SK-N-SH (cell line): ENCODE data around the gene FREY1.

Experiments
- CTCF ChIP-seq: fragments of 200-600 bp; sonication (generic); IDR thresholded peaks from 2 replicates; pipeline ENCODE4 v1.6.1; 2017; ENCODE audit warnings: antibody characterized with exemption, mild to moderate bottlenecking, moderate library complexity
- GATA2 ChIP-seq: sonication (generic); formaldehyde crosslinking; IDR thresholded peaks from 2 replicates; pipeline ENCODE4 v1.5.0; 2020; ENCODE audit warnings: mild to moderate bottlenecking, missing genetic modification reagents
- POLR2AphosphoS5 ChIP-seq: IDR thresholded peaks from 2 replicates; pipeline ENCODE4 v1.6.1; 2012; ENCODE audit warnings: low read depth, low read length
- ZBTB33 ChIP-seq: IDR thresholded peaks from 2 replicates; pipeline ENCODE4 v1.4.0; 2012; ENCODE audit warnings: low read depth, borderline replicate concordance

DNA sequence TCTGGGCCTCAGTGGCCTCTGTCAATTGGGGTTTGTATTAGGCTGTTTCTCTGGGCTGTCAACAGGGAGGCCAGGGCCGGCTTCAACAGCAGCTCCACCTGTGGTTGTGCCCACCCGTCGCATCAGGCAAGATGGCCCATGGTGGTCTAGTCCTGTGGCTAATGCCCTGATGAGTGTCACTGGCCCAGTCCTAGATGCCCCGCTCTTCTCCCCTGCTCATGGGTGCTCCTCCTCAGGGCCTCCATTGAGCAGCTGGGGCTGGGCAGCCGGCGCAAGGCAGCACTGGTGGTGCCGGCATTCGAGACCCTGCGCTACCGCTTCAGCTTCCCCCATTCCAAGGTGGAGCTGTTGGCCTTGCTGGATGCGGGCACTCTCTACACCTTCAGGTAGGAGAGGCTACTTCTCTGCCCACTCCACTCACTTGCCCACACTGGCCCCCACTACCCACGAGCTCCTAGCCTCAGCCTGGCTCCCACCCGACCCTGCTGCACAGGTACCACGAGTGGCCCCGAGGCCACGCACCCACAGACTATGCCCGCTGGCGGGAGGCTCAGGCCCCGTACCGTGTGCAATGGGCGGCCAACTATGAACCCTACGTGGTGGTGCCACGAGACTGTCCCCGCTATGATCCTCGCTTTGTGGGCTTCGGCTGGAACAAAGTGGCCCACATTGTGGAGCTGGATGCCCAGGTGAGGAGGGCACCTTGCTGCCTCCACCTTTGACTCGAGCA is 20.8 kb upstream of the FREY1 start:
- TF ChIP-seq CTCF, result no peak
- no peak for TF ChIP-seq POLR2AphosphoS5
- no peak for TF ChIP-seq ZBTB33
- TF ChIP-seq GATA2 (CRISPR knock-in tag), result no peak
